Activated CD8-positive, alpha-beta memory T cell treated with anti-CD3 and anti-CD28 coated beads for 48 hours (primary cell): ENCODE results near the gene CLEC20A.

Source experiments
- DNase-seq, 3 experiments: peaks; one replicate each; pipeline ENCODE4 v3.0.0-alpha.2; 2020; ENCODE audit warnings: low read depth in 2 of 3, low spot score in 2 of 3

The CLEC20A gene

DNA sequence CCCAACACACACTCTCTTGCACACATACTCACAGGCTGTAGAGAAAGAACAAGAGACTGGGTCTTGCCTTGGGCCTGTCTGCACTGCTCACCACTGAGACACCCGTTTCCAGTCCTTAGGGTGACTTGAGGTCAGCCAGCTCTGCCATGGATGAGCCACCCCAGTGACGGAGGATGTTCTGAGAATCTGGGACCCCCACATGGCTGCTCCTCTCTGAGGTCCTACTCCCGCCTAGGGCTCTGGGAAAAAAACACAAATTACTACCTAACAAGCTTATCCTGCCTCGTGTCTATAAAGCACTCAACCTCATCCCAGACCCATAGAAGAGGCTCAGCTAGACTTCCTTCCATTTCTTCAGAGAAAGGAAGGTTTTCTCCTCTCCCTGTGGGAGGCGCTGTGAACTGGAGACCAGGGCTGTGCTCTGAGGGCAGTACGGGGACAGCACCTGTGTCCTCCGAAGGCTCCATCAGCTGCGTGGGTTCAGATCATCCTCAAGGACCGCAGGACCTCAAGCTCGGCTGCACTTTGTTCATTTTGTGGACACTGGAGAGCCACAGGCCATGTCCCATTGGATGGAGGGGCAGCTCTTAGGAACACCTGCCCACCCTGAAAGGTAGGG lies 4.3 kb upstream of the CLEC20A start:
- no peak for DNase-seq

GRCh38 chr1:178500091-178500770 lies 3.5 kb upstream of the CLEC20A start:
- DNase-seq, result no peak

GRCh38 chr1:178498896-178499675 lies 2.3 kb upstream of the CLEC20A start:
- DNase-seq, result no peak

- DNase-seq, result no peak
Observed at GRCh38 chr1:178497903-178498478, 1.2 kb upstream of the CLEC20A start.

DNA sequence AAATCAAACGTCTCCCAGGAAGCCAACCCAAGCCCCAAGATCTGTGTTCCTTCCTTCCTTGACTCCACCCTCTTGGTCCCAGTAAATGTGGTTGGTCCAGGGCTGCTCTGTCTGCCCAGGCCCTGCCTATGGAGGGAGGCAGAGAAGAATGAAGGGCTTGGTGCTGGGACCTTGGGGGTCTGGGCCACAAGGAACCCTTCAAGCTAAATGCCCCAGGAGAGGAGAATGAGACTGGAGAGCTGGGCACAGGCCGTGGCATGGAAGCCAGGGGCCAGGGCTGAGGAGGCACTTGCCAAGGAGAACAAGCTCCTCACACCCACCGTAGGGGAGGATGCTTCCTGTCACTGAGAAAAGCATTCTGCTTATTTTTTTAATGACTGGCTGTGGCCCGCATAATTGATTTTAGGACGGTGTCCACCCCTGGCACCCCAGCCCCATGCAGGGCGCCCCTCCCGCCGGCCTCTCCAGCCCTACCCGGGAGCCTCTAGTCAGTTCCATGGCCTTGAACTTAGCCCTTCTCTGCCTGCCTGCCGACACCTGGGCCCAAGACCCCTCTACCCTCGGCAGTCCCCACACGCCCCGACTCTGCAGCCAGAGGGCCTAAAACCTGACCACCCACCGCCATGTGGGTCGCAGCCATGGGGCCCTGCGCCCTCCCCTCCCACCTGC lies 889 bp downstream of the CLEC20A start:
- DNase-seq, result no peak

- DNase-seq, result no peak
Observed at GRCh38 chr1:178495158-178495557, 1.6 kb downstream of the CLEC20A start.

- no peak for DNase-seq
Observed at GRCh38 chr1:178494569-178494971, 2.2 kb downstream of the CLEC20A start.

DNA sequence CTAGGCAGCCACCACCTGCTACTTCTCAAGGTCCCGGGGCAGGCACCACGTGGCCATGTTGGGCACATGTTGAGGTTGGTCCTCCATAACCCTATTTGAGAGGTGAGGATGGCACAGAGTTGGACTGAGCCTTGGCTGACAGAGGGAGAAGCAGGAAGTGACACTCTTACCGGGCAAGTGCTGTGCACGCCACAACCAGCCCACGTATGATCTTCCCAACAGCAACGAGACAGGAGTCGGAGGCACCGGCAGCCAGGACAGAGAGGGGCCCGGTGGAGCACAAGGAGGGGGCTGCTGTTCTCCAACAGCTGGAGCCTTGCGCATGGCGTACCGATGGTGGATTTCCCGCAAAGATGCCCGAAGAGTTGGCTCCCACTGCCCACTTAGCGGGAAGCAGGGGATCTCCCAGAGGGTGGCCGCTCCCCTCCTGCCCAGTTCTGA lies 3.4 kb downstream of the CLEC20A start:
- no peak for DNase-seq

DNA sequence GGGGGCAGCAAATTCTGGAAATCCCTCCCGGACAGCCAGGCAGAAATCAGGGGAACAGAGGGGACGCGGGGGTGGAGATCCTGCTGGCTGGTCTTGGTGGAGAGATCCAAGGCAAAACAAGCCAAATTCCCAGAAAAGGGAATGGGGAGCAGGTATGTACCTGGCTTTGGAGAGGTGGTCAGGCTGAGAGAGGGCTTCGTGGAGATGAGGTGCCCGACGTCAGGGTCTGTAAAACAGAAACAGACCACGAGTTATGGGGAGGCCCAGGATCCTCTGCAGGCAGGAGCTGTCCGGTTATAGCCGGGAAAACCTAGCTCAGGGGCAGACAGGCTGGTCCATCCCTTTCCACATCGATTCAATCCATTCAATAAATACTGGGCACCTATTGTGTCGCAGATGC lies 4.4 kb downstream of the CLEC20A start:
- no peak for DNase-seq

GRCh38 chr1:178491721-178492120 lies 5.0 kb downstream of the CLEC20A start:
- DNase-seq, result no peak

DNA sequence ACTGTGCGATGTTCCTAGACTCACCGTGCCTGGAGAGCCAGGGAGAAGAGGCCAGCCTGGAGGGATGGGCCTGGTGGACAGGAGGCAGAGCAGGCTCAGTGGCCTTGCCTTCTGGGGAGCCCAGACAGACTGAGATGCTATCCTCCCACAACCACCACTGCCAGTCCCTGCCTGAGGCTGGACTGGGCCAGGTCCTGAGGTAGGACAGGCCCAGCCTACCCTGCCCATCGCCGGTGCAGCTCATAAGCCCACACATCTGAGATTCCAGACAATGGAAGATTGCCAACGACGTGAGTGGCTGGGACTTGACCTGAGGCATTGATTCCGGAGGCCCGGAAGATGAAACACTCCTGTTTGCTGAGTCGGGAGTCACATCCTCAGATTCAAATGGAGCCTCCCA lies 5.8 kb downstream of the CLEC20A start:
- no peak for DNase-seq

DNA sequence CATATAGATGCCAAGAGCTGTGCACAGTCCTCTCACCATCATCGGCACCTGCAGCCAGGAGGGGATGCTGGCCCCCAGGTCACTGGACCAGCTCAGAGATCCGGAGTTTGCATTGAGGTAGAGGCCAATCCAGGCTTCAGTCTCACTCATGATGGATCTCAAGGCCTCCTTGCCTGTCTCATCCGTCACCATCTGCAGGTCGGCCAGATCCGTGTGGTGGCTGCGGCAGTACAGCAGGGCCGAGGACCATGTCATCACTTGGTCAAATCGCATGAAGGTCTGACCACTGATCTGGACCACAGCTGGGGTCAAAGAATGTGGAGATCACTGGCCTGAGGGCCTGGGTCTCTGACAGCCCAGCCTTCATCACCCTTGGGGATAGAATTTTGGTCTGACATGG lies 6.6 kb downstream of the CLEC20A start:
- DNase-seq, result no peak

DNA sequence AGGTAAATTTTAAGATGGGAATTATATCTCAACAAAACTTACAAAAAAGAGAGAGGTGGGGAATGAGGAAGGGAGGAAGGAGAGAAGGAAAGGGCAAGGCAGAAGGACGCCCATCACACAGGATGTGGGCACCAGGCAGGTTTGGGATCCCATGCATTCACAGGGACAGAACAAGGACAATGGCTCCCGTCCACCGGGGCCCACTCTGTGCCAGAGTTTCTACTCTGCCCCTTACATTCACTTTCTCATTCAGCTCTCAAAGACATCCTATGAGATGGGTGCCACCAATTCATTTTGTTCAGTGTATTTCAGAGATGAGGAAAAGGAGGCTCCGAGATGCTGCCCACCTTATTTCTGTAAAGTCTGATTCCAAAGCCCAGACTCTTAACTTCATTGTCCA lies 7.4 kb downstream of the CLEC20A start:
- no peak for DNase-seq

- DNase-seq, result no peak
Observed at GRCh38 chr1:178488393-178488792, 8.4 kb downstream of the CLEC20A start.

- no peak for DNase-seq
Observed at GRCh38 chr1:178487070-178487615, 9.6 kb downstream of the CLEC20A start.

DNA sequence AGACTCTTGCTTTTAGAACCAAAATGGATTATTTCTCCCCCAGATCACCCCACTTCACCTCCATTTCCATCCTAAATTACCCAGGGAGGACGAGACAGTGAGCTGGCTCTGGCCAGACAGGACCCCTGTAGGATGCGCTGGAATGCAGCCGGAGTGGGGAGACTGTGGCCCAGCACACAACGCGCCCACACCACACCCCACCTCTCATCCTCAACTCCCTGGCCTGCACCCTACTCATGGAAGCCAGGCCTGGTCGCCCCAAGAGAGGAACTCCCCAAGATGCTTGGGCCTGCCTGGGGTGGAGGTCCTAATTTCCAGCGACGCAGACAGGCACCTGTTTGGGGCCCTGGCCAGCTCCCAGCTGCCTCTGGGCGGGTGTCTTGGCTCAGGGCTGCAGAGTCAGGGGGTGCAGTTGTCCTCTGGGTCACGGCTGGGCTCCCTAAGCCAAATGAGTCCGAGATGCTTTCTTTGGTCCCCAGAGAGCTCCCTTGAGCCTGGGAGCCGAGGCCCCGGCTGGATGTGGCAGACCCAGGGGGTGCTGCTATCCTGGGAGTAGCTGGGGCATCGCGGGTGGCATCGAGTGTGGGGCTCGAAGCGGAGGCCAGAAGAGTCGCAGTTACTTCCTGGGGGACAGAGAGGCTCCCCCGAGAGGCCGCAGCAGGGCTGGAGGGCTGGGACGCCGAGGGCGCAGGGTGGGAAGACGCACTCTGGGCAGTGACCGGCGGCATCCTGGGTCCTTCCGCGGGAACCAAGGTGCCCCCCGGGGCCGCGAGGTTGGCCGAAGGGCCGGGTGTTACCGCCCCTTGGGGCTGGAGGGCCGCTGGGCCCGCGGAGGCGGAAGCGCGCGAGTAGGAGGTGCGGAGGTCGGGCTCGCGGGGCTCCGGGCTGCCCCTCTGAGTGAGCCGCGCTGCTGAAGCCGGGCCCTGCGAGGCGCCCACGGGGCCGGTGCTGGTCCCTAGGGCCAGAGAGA lies 10.4 kb downstream of the CLEC20A start:
- DNase-seq, result no peak

DNA sequence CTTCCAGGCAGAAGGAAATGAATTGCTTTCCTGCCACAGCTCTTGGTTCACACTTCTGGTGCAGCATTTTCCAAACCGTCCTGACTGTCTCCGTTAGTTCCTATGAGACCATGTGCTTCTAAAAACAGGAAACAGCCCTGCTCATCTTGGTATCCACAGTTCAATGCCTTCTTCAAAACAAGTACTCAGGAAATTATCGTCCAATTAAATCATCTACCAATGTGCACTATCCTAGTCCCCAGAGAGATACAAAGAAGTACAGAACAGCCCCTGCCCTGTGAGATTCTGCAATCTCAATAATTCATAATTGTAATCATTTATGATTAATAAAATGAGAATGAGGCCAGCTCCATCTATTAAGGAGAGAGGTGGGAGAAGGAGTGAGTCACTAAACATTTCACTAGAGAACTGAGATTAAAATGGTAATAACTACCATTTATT lies 11.2 kb downstream of the CLEC20A start:
- DNase-seq, result no peak

DNA sequence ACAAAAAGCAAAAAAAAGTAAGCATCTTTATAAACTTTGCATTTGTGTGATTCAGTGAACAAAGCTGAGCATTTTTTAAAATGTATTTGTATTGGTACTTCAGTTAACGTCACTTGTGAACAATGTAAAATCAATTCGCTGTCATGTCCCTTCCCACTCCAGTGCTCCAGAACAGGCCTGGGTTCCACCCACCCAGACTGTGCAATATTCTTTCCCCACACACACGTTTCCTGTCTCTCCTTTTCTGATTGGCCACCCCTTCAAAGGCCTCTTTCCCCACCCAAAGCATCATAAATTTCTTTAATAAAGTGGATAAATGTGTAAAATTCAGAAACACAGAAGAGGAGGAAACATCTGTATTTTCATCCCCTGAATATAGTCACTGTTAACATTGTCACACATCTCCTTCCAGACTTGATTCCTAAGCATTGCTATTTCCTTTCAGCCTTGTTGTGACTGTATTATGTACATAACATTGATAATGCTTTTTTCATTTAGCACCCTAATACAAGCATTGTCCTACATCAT lies 12.0 kb downstream of the CLEC20A start:
- DNase-seq, result no peak

GRCh38 chr1:178483251-178483957 lies 13.4 kb downstream of the CLEC20A start:
- DNase-seq, result no peak
